ENCODE results near the gene NAA20. TPM values are rescaled to one million over a fixed set of nuclear protein-coding genes. Genes with fewer than 3 reads are reported as not detected.

Gene NAA20
- total and polyA plus RNA-seq, 2 of the 4 experiments (the other 2 are of a cell fraction), result 35.7 to 58.8 TPM

- Histone ChIP-seq H4K91ac (ENCODE audit: insufficient read depth, low read depth, low read length) (peak overlapping the region; percentile 37; the same call in 1 of the 2 replicates), H2AK9ac (replicated peaks; ENCODE audit: low read depth, low read length, poor library complexity) (no peak overlapping the region), H3K79me1 (ENCODE audit: low read depth in 1 of 2, low read length in 2 of 2) (peaks cover 16 to 17% of the 10 kb centered on the region in 2 experiments), H2BK120ac (ENCODE audit: low read depth, low read length) (peak overlapping the region; percentile 49), H2BK20ac (ENCODE audit: low read depth, low read length) (0 out of 2 replicates have a peak overlapping the region, but pooled peaks have one; percentile 60), H2AFZ (replicated peaks; ENCODE audit: low read length, poor library complexity) (no peak overlapping the region), H3K4me1 (ENCODE audit: control insufficient read depth, insufficient read depth, low read length) (peaks cover 15% of the 10 kb centered on the region), H3K9me3 (ENCODE audit: control insufficient read depth, insufficient read depth, low read length) (no peaks in the 10 kb centered on the region), H3K27me3 (ENCODE audit: control insufficient read depth, insufficient read depth, low read length) (no peaks in the 10 kb centered on the region), H4K8ac (ENCODE audit: low read depth in 2 of 2, low read length in 2 of 2) (0 out of 4 replicates have a peak overlapping the region, but pooled peaks of 1 of the 2 experiments have one; percentile 4), H3K9ac (ENCODE audit: low read depth, low read length) (no peak overlapping the region), H3K23ac (ENCODE audit: low read depth, low read length) (no peak overlapping the region), H4K20me1 (ENCODE audit: insufficient read depth, low read length) (no peaks in the 10 kb centered on the region; the same call in 1 of the 2 replicates), H3K4me3 (ENCODE audit: insufficient read depth, low read depth, low read length) (no peak overlapping the region), H2BK5ac (ENCODE audit: low read depth, low read length, poor library complexity, severe bottlenecking) (peak overlapping the region; percentile 61), H4K5ac (ENCODE audit: low read depth, low read length) (no peak overlapping the region), H3K36me3 (ENCODE audit: control insufficient read depth, insufficient read depth, low read length) (peaks cover 50% of the 10 kb centered on the region), H3K14ac (replicated peaks; ENCODE audit: low read depth, low read length) (no peak overlapping the region), H3K18ac (ENCODE audit: low read depth, low read length) (peak overlapping the region; percentile 29; the same call in 1 of the 2 replicates), H3K56ac (ENCODE audit: extremely low read depth, insufficient read depth, low read length) (no peak overlapping the region), H3K9me1 (ENCODE audit: insufficient read depth, low read length) (no peaks in the 10 kb centered on the region), H2BK15ac (ENCODE audit: low read depth, low read length) (0 out of 3 replicates have a peak overlapping the region, but pooled peaks have one; percentile 3), H3K4ac (ENCODE audit: low read depth, low read length) (peak overlapping the region; percentile 24; the same call in 1 of the 2 replicates), H2AK5ac (ENCODE audit: low read depth, low read length) (no peak overlapping the region), H3K27ac (ENCODE audit: insufficient read depth, low read length) (peak overlapping the region; percentile 58; the same call in 1 of the 2 replicates), H3K4me2 (ENCODE audit: low read depth, low read length) (peak overlapping the region; percentile 23; the same call in 1 of the 2 replicates)
- dilution Hi-C loops (cut with HindIII; ENCODE audit: low sequenced_read_pairs, unreplicated experiment), result no loop called here
- no TSS peak for BruUV-seq (replicated peaks)
- in situ Hi-C loops (cut with MboI; ENCODE audit: low sequenced_read_pairs), result loop anchor here (25.0 kb wide), 1 partner anchor 1501 kb away; no protein-coding TSS in a partner anchor
- TF ChIP-seq BHLHE40 (IDR thresholded peaks at IDR 0.05; ENCODE audit: low read depth, low read length), result peak; percentile 91; the same call in 1 of the 2 replicates
- TF ChIP-seq NFE2L2 (IDR thresholded peaks at IDR 0.05; ENCODE audit: low read depth, low read length), result no peak
- DNase-seq, result peak; percentile 79
- ATAC-seq (ENCODE audit: low read depth), result peak; percentile 67
- no CpG with 5 or more reads among the region's 5 CpGs for WGBS, 2 experiments (ENCODE audit: extremely low coverage in 2 of 2, insufficient read length in 1 of 2)
- intact Hi-C loops (cut with micrococcal nuclease), result no loop called here
- POLR2A ChIA-PET (ENCODE audit: unreplicated experiment), result interaction anchor here (0.5 to 0.6 kb wide), 2 partner anchors 91 to 413 kb away, joined by 4 to 6 read pairs; no protein-coding TSS in a partner anchor
- CTCF ChIA-PET, result interaction anchor here (0.5 to 0.6 kb wide), 3 partner anchors 261 to 1361 kb away, joined by 3 to 6 read pairs (median 4); no protein-coding TSS in a partner anchor
These were observed 20.8 kb downstream of the NAA20 start for GRCh38 chr20:20037960-20038359.
